Measurements from ENCODE around the gene GRXCR2. TPM values are rescaled to one million over a fixed set of nuclear protein-coding genes. Genes with fewer than 3 reads are reported as not detected.

Gene GRXCR2
- polyA plus RNA-seq (2013, experiment 1 of 2) = not detected
- not detected for polyA plus RNA-seq (2013, experiment 2 of 2)

GRCh38 chr5:145872914-145873313 lies at the start of gene GRXCR2:
GRXCR2 (minus strand) TSS chr5:145873014; CDS start chr5:145872968, 46 bp downstream.
- 94% methylated on average over 3 of the region's 3 CpGs for WGBS
- Histone ChIP-seq H3K9ac (ENCODE audit: low read depth, low read length) (no peak within 1 kb of the TSS), H3K4me3 (ENCODE audit: low read length) (no peak within 1 kb of the TSS), H3K4me1 (ENCODE audit: insufficient read depth, low read length) (no peaks in the 10 kb centered on the region), H3K27me3 (ENCODE audit: insufficient read depth, low read length) (peaks cover 3% of the 10 kb centered on the region; the same call in 1 of the 2 replicates), H3K9me3 (ENCODE audit: insufficient read depth, low read depth, low read length) (no peaks in the 10 kb centered on the region), H3K36me3 (ENCODE audit: insufficient read depth, low read length) (no peaks in the 10 kb centered on the region), H3K27ac (ENCODE audit: low read depth, low read length) (no peak within 1 kb of the TSS)

GRCh38 chr5:145922059-145922458 lies 49.2 kb upstream of the GRXCR2 start:
- WGBS = 88% methylated on average over 2 of the region's 2 CpGs
- H3K36me3 ChIP-seq (ENCODE audit: insufficient read depth, low read length) = no peaks in the 10 kb centered on the region
- peaks cover 26% of the 10 kb centered on the region for H3K4me1 ChIP-seq (ENCODE audit: insufficient read depth, low read length)
- no peak overlapping the region for H3K4me3 ChIP-seq (ENCODE audit: low read length)
- H3K27ac ChIP-seq (ENCODE audit: low read depth, low read length) = no peak overlapping the region
- H3K9ac ChIP-seq (ENCODE audit: low read depth, low read length) = no peak overlapping the region
- no peaks in the 10 kb centered on the region for H3K9me3 ChIP-seq (ENCODE audit: insufficient read depth, low read depth, low read length)
- no peaks in the 10 kb centered on the region for H3K27me3 ChIP-seq (ENCODE audit: insufficient read depth, low read length)

- Histone ChIP-seq H3K27ac (ENCODE audit: low read depth, low read length) (no peak overlapping the region), H3K9ac (ENCODE audit: low read depth, low read length) (no peak overlapping the region), H3K4me1 (ENCODE audit: insufficient read depth, low read length) (peaks cover 26% of the 10 kb centered on the region), H3K4me3 (ENCODE audit: low read length) (no peak overlapping the region), H3K9me3 (ENCODE audit: insufficient read depth, low read depth, low read length) (no peaks in the 10 kb centered on the region), H3K27me3 (ENCODE audit: insufficient read depth, low read length) (no peaks in the 10 kb centered on the region), H3K36me3 (ENCODE audit: insufficient read depth, low read length) (no peaks in the 10 kb centered on the region)
- WGBS = 100% methylated on average over 1 of the region's 2 CpGs
These were observed 48.4 kb upstream of the GRXCR2 start for GRCh38 chr5:145921211-145921610.

GRCh38 chr5:145920542-145921210 lies 47.9 kb upstream of the GRXCR2 start:
- WGBS = 98% methylated on average over 1 of the region's 1 CpG
- H3K4me1 ChIP-seq (ENCODE audit: insufficient read depth, low read length) = peaks cover 24% of the 10 kb centered on the region
- H3K4me3 ChIP-seq (ENCODE audit: low read length) = no peak overlapping the region
- no peaks in the 10 kb centered on the region for H3K36me3 ChIP-seq (ENCODE audit: insufficient read depth, low read length)
- no peaks in the 10 kb centered on the region for H3K27me3 ChIP-seq (ENCODE audit: insufficient read depth, low read length)
- no peaks in the 10 kb centered on the region for H3K9me3 ChIP-seq (ENCODE audit: insufficient read depth, low read depth, low read length)
- no peak overlapping the region for H3K27ac ChIP-seq (ENCODE audit: low read depth, low read length)
- no peak overlapping the region for H3K9ac ChIP-seq (ENCODE audit: low read depth, low read length)

- Histone ChIP-seq H3K27ac (ENCODE audit: low read depth, low read length) (no peak overlapping the region), H3K9ac (ENCODE audit: low read depth, low read length) (no peak overlapping the region), H3K36me3 (ENCODE audit: insufficient read depth, low read length) (no peaks in the 10 kb centered on the region), H3K4me3 (ENCODE audit: low read length) (no peak overlapping the region), H3K27me3 (ENCODE audit: insufficient read depth, low read length) (no peaks in the 10 kb centered on the region), H3K4me1 (ENCODE audit: insufficient read depth, low read length) (peaks cover 11% of the 10 kb centered on the region), H3K9me3 (ENCODE audit: insufficient read depth, low read depth, low read length) (no peaks in the 10 kb centered on the region)
- WGBS = 81% methylated on average over 6 of the region's 6 CpGs
These were observed 46.6 kb upstream of the GRXCR2 start for GRCh38 chr5:145919413-145919812.

- Histone ChIP-seq H3K9ac (ENCODE audit: low read depth, low read length) (no peak overlapping the region), H3K36me3 (ENCODE audit: insufficient read depth, low read length) (no peaks in the 10 kb centered on the region), H3K9me3 (ENCODE audit: insufficient read depth, low read depth, low read length) (no peaks in the 10 kb centered on the region), H3K27ac (ENCODE audit: low read depth, low read length) (no peak overlapping the region), H3K4me3 (ENCODE audit: low read length) (no peak overlapping the region), H3K27me3 (ENCODE audit: insufficient read depth, low read length) (no peaks in the 10 kb centered on the region), H3K4me1 (ENCODE audit: insufficient read depth, low read length) (peaks cover 9% of the 10 kb centered on the region)
- WGBS = 94% methylated on average over 2 of the region's 2 CpGs
These were observed 45.6 kb upstream of the GRXCR2 start for GRCh38 chr5:145918397-145918796.

GRCh38 chr5:145917288-145917687 lies 44.5 kb upstream of the GRXCR2 start:
- Histone ChIP-seq H3K27me3 (ENCODE audit: insufficient read depth, low read length) (no peaks in the 10 kb centered on the region), H3K9ac (ENCODE audit: low read depth, low read length) (no peak overlapping the region)

GRCh38 chr5:145915970-145916638 lies 43.3 kb upstream of the GRXCR2 start:
- WGBS = 90% methylated on average over 7 of the region's 7 CpGs
- no peaks in the 10 kb centered on the region for H3K27me3 ChIP-seq (ENCODE audit: insufficient read depth, low read length)
- no peaks in the 10 kb centered on the region for H3K9me3 ChIP-seq (ENCODE audit: insufficient read depth, low read depth, low read length)
- H3K9ac ChIP-seq (ENCODE audit: low read depth, low read length) = no peak overlapping the region
- no peaks in the 10 kb centered on the region for H3K36me3 ChIP-seq (ENCODE audit: insufficient read depth, low read length)
- no peak overlapping the region for H3K4me3 ChIP-seq (ENCODE audit: low read length)
- peaks cover 9% of the 10 kb centered on the region for H3K4me1 ChIP-seq (ENCODE audit: insufficient read depth, low read length)
- H3K27ac ChIP-seq (ENCODE audit: low read depth, low read length) = no peak overlapping the region

More at GRCh38 chr5:145917288-145917687, 44.5 kb upstream of the GRXCR2 start:
- Histone ChIP-seq H3K27ac (ENCODE audit: low read depth, low read length) (no peak overlapping the region), H3K4me1 (ENCODE audit: insufficient read depth, low read length) (peaks cover 9% of the 10 kb centered on the region), H3K4me3 (ENCODE audit: low read length) (no peak overlapping the region), H3K9me3 (ENCODE audit: insufficient read depth, low read depth, low read length) (no peaks in the 10 kb centered on the region), H3K36me3 (ENCODE audit: insufficient read depth, low read length) (no peaks in the 10 kb centered on the region)

- no peak overlapping the region for H3K9ac ChIP-seq (ENCODE audit: low read depth, low read length)
- 95% methylated on average over 7 of the region's 7 CpGs for WGBS
- no peaks in the 10 kb centered on the region for H3K27me3 ChIP-seq (ENCODE audit: insufficient read depth, low read length)
- H3K9me3 ChIP-seq (ENCODE audit: insufficient read depth, low read depth, low read length) = no peaks in the 10 kb centered on the region
- H3K4me1 ChIP-seq (ENCODE audit: insufficient read depth, low read length) = no peaks in the 10 kb centered on the region
- H3K36me3 ChIP-seq (ENCODE audit: insufficient read depth, low read length) = no peaks in the 10 kb centered on the region
- no peak overlapping the region for H3K4me3 ChIP-seq (ENCODE audit: low read length)
- H3K27ac ChIP-seq (ENCODE audit: low read depth, low read length) = no peak overlapping the region
These were observed 40.9 kb upstream of the GRXCR2 start for GRCh38 chr5:145913701-145914100.

GRCh38 chr5:145912594-145912993 lies 39.8 kb upstream of the GRXCR2 start:
- H3K27me3 ChIP-seq (ENCODE audit: insufficient read depth, low read length) = no peaks in the 10 kb centered on the region
- no peak overlapping the region for H3K9ac ChIP-seq (ENCODE audit: low read depth, low read length)
- 94% methylated on average over 5 of the region's 5 CpGs for WGBS
- no peak overlapping the region for H3K27ac ChIP-seq (ENCODE audit: low read depth, low read length)
- no peaks in the 10 kb centered on the region for H3K4me1 ChIP-seq (ENCODE audit: insufficient read depth, low read length)
- no peaks in the 10 kb centered on the region for H3K9me3 ChIP-seq (ENCODE audit: insufficient read depth, low read depth, low read length)
- H3K36me3 ChIP-seq (ENCODE audit: insufficient read depth, low read length) = no peaks in the 10 kb centered on the region
- no peak overlapping the region for H3K4me3 ChIP-seq (ENCODE audit: low read length)

GRCh38 chr5:145912019-145912418 lies 39.2 kb upstream of the GRXCR2 start:
- Histone ChIP-seq H3K4me3 (ENCODE audit: low read length) (no peak overlapping the region), H3K9ac (ENCODE audit: low read depth, low read length) (no peak overlapping the region), H3K27ac (ENCODE audit: low read depth, low read length) (no peak overlapping the region), H3K36me3 (ENCODE audit: insufficient read depth, low read length) (no peaks in the 10 kb centered on the region), H3K27me3 (ENCODE audit: insufficient read depth, low read length) (no peaks in the 10 kb centered on the region), H3K9me3 (ENCODE audit: insufficient read depth, low read depth, low read length) (no peaks in the 10 kb centered on the region), H3K4me1 (ENCODE audit: insufficient read depth, low read length) (no peaks in the 10 kb centered on the region)
- WGBS = 94% methylated on average over 3 of the region's 3 CpGs

All from HUES64 (cell line).